Thyroid gland (tissue), 4 donors: Measurements from ENCODE around the gene HES7.

Experiments used
- CTCF ChIP-seq, 6 experiments: fragments of 200-600 bp in 3 of 6; fragments of 450-650 bp in 3 of 6; sonication (generic) in 3 of 6; IDR thresholded peaks; one replicate each; pipeline ENCODE4 v1.5.1; 2016 to 2019; ENCODE audit warnings: antibody characterized with exemption in 6 of 6, mild to moderate bottlenecking in 2 of 6, inconsistent platforms in 1 of 6, moderate library complexity in 1 of 6
- POLR2A ChIP-seq, 2 donors: fragments of 450-650 bp; IDR thresholded peaks; one replicate each; pipeline ENCODE4 v1.6.1; 2017; ENCODE audit warnings: antibody characterized with exemption in 2 of 2, mild to moderate bottlenecking in 2 of 2, moderate library complexity in 1 of 2

DNA sequence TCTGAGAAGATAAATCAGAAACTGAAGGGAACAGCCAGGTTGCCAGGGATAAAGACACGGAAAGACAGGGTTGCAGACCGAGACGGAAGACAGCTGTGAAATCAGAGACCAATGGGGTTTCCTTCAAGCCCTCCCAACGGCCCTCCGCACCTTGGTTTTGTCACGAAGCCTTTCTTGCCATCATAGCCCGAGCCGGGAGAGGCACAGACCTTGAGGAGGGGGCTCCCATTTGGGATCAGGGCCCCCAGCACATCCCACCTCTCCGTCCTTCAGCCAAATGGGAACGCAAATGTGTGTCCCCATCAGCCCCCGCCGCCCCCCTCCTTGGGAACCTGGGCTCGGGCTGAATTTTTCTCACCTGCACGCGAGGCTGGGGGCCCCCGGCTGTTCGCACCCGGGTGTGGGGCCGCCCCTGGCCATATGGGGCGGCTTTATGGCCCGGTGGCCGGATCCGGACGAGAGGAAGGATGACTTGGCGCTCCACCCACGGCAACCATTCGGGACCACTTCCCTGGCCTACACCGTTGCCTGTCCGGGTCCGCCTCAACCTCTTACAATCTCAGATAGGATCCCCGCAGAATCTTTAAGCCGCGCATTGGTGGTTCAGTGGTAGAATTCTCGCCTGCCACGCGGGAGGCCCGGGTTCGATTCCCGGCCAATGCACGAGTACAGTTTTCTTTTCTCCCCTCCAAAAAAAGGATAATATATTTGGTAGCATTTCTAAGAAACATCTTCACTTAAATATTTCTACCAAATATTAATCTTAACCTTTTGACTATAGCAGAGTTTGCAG is 1.4 kb upstream of the HES7 start:
- TF ChIP-seq POLR2A (IDR thresholded peaks at IDR 0.05) (no peak), CTCF (IDR thresholded peaks at IDR 0.05) (no peak)
